ENCODE measurements around the gene HOXB1.
"Not testable (repeated sequence)": the region's sequence is repeated elsewhere in the genome, so short reads cannot be mapped to it uniquely, and the experiment has no call there.

The HOXB1 gene

GRCh38 chr17:48492401-48493298 lies 38.2 kb downstream of the HOXB1 start:
- DNase-seq = peak; percentile 56

DNA sequence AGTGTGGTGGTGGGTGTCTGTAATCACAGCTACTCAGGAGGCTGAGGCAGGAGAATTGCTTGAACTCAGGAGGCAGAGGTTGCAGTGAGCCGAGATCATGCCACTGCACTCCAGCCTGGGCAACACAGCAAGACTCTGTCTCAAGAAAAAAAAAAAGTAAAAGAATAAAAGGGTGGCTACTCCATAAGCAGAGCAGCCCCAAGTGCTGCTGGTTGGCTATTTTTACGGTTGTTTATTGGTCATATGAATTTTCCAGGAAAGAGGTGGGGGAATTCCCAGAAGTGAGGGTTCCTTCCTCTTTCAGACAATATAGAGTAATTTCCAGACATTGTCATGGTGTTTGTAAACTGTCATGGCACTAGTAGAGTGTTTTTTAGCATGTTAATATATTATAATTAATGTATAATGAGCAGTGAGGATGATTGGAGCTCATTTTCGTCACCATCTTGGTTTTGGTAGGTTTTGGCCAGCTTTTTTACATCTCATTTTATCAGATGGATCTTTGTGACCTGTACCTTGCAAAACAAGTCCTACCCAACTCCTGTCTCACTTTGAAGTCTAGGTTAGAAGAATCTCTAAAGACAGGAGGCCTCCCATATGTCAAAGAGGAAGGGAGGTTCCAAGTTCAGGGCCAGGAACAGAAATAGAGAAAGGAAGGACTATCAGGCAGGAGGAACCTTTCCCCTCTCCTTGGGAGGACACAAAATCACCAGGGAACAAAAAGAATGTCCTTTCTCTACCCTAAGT lies 39.1 kb downstream of the HOXB1 start:
- no peak for DNase-seq

DNA sequence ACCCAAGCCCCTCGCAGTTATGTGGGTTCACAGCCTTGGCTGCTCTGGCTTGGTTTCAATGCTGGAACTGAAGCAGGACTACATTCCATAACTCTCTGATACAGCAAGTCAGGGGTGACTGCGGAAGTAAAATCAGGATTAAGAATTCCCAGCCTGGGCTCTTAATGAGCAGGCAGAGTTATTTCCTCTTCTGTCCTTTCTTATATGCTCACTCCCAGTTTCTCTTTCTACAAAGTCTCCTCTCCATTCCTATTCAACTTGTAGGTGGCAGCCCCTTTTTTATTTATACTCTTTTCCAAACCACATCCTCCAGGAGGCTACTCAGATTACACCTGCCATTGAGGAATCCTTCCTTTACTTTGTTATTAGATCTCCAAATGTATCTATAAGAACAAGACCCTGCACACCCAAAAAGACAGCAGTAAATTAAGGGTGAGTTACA lies 40.3 kb downstream of the HOXB1 start:
- DNase-seq = no peak

GRCh38 chr17:48489781-48490180 lies 41.0 kb downstream of the HOXB1 start:
- no peak for DNase-seq

- no peak for DNase-seq
Observed at GRCh38 chr17:48488548-48489106, 42.2 kb downstream of the HOXB1 start.

- no peak for DNase-seq
Observed at GRCh38 chr17:48487221-48487620, 43.6 kb downstream of the HOXB1 start.

DNA sequence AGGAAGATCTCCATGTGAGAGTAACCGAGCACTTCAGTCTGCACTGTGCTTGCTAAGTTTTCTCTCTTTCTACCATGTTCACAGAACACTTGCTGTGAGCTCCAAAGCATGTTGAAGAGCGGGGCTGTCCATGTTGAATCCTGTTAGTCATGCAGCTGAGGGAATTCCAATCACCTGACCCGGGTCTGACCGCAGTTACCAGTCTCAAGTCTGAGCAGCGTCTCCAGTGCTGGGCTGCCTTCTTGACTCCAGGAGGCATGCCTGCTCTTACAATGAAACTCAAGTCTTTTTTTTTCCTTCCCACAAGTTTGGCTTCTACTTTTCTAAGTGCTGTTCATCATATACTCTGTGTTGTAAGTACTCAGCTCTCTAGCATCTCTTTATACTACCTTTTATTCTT lies 44.3 kb downstream of the HOXB1 start:
- no peak for DNase-seq

DNA sequence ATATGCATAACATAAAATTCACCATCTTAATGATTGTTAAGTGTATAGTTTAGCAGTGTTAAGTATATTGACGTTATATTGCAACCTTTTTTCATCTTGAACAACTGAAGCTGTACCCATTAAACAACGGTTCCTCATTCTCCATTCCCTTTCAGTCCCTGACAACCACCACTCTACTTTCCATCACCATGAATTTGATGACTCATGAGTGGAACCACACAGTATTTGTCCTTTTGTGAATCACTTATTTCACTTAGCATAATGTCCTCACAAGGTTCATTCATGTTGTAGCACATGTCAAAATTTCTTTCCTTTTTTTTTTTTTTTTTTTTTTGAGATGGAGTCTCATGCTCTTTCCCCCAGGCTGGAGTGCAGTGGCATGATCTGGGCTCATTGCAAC lies 46.0 kb downstream of the HOXB1 start:
- DNase-seq = no peak

GRCh38 chr17:48484256-48484655 lies 46.6 kb downstream of the HOXB1 start:
- no peak for DNase-seq

DNA sequence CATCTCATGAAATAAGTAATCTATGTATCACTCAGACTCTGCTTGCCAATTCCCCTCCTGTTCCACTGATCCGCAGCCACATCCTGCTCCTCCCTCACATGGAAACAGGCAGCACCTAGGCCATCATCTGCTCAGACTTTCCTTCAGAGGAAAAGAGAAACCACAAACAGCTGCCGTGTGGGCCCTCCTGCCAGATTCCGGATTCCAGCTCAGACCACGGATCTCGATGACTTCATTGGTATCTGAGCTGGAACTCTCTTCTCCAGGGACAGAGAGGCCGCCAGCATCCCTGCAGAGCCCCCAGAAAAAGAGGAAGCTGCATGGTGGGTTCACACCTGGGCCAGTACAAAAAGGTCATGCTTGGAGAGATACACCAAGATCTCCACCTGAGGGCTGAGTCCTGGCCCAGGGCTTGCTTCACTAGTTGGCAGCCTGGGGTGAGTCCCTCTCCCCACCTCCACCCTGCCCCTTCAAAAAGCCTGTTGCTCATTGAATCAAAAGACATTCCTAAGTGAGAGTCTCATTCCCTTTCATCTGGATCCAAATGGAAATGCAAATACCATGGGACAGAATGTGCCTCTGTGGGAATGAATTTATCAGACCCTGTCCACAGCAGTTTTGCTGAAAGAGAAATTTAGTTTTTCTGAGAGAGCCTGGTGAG lies 47.2 kb downstream of the HOXB1 start:
- DNase-seq = peak; percentile 72

DNA sequence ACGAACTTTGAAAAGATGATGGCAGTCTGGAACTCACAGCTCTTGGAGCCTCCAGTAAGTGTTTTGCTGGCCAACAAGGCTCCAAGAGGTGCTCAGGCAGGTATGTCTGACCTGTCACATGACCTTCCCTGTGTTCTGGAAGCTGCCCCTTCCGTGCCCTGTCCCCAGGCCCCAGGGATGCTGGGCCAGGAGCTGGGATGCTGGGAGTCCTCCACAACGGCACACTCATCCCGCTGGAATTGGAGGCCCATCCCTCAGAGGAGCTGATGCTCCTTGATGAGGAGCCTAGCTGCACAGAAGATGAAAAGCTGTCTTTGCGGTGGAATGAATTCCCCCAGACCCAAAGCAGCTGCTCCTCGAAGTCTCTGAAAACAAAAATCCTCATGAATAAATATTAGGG lies 47.8 kb downstream of the HOXB1 start:
- no peak for DNase-seq

DNA sequence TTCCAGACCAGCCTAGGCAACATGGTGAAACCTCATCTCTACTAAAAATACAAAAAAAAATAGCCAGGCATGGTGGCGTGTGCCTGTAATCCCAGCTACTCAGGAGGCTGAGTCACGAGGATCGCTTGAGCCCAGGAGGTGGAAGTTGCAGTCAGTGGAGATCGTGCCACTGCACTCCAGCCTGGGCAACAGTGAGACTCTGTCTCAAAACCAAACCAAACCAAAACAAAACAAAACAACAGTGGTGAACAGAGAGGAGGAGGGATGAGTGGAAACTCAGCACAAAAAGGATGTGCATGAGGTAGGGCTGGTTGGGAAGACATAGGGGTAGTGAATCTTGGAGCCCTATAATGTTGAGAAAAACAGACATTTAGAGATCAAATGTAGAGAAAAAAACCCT lies 48.5 kb downstream of the HOXB1 start:
- not testable (repeated sequence) for DNase-seq

GRCh38 chr17:48479014-48479402 lies 51.8 kb downstream of the HOXB1 start:
- no peak for DNase-seq

Data from NCI-H187 treated with DMSO at 0.1 percent for 48 hours (cell line).